CD14-positive monocyte (primary cell): ENCODE data around the gene LETM1. TPM values are rescaled to one million over a fixed set of nuclear protein-coding genes. Genes with fewer than 3 reads are reported as not detected.

Source experiments
- DNase-seq, 3 donors: peaks; one replicate each; pipeline ENCODE4 v3.0.0-alpha.2; 2011 to 2022
- H2AFZ ChIP-seq: 2 replicates; pipeline ENCODE4 v1.6.0; 2012; ENCODE audit warnings: mild to moderate bottlenecking, low read depth, low read length, inconsistent platforms; ENCODE audit not compliant: insufficient read depth, poor library complexity, severe bottlenecking
- H3K27ac ChIP-seq, 2 donors: 1 replicate in 1 of 2; 2 replicates in 1 of 2; pipeline ENCODE4 v1.5.1; 2012 to 2013; ENCODE audit warnings: low read length in 2 of 2, control low read depth in 1 of 2, inconsistent platforms in 1 of 2, low read depth in 1 of 2, mild to moderate bottlenecking in 1 of 2
- H3K27me3 ChIP-seq, 2 donors: one replicate each; pipeline versions ENCODE4 v1.6.0 to v1.6.1; 2011 to 2013; ENCODE audit warnings: low read length in 2 of 2; ENCODE audit not compliant: control insufficient read depth in 2 of 2, insufficient read depth in 2 of 2
- H3K36me3 ChIP-seq, 2 donors: replicated peaks in 1 of 2; 1 replicate in 1 of 2; 2 replicates in 1 of 2; pipeline versions ENCODE4 v1.5.1 to v1.6.1; 2012 to 2013; ENCODE audit warnings: low read length in 2 of 2, control low read depth in 1 of 2, inconsistent platforms in 1 of 2, mild to moderate bottlenecking in 1 of 2; ENCODE audit not compliant: insufficient read depth in 2 of 2, control insufficient read depth in 1 of 2
- H3K4me1 ChIP-seq, 2 donors: 1 replicate in 1 of 2; 2 replicates in 1 of 2; pipeline versions ENCODE4 v1.5.1 to v1.6.1; 2012 to 2013; ENCODE audit warnings: low read length in 2 of 2, control low read depth in 1 of 2, inconsistent platforms in 1 of 2, mild to moderate bottlenecking in 1 of 2, moderate library complexity in 1 of 2; ENCODE audit not compliant: insufficient read depth in 2 of 2, control insufficient read depth in 1 of 2
- H3K4me2 ChIP-seq: replicated peaks from 2 replicates; pipeline ENCODE3; 2012; ENCODE audit warnings: low read length, moderate library complexity, mild to moderate bottlenecking; ENCODE audit not compliant: poor library complexity, severe bottlenecking; ENCODE audit errors: extremely low read depth
- H3K4me3 ChIP-seq, 3 experiments: fragments of 200-600 bp in 1 of 3; sonication (generic) in 1 of 3; replicated peaks in 1 of 3; 1 replicate in 2 of 3; 2 replicates in 1 of 3; pipeline ENCODE4 v1.5.1; 2011 to 2013; ENCODE audit warnings: low read length in 3 of 3, mild to moderate bottlenecking in 3 of 3, control low read depth in 2 of 3, low read depth in 2 of 3, inconsistent platforms in 1 of 3, moderate library complexity in 1 of 3
- H3K79me2 ChIP-seq: 2 replicates; pipeline ENCODE4 v1.6.0; 2012; ENCODE audit warnings: mild to moderate bottlenecking, control low read depth, inconsistent platforms, low read length, moderate library complexity; ENCODE audit not compliant: insufficient read depth
- H3K9ac ChIP-seq: 2 replicates; pipeline ENCODE4 v1.6.0; 2017; ENCODE audit warnings: low read length, mild to moderate bottlenecking; ENCODE audit not compliant: insufficient read depth, poor library complexity, severe bottlenecking
- H3K9me3 ChIP-seq, 2 donors: replicated peaks in 1 of 2; 1 replicate in 1 of 2; 2 replicates in 1 of 2; pipeline versions ENCODE4 v1.5.1 to v1.6.1; 2012 to 2013; ENCODE audit warnings: low read length in 2 of 2, control low read depth in 1 of 2; ENCODE audit not compliant: control insufficient read depth in 1 of 2, insufficient read depth in 1 of 2
- H4K20me1 ChIP-seq: 2 replicates; pipeline ENCODE4 v1.6.0; 2012; ENCODE audit warnings: mild to moderate bottlenecking, low read length, control low read depth, moderate library complexity; ENCODE audit not compliant: insufficient read depth
- H3K27ac Mint-ChIP-seq, 7 donors: one replicate each; pipeline ENCODE4 v1.8.0; 2020; ENCODE audit warnings: mild to moderate bottlenecking in 7 of 7, mixed read lengths in 7 of 7, moderate library complexity in 6 of 7, inconsistent platforms in 2 of 7
- H3K27me3 Mint-ChIP-seq, 3 donors: one replicate each; pipeline ENCODE4 v1.8.0; 2021 to 2022; ENCODE audit warnings: low read depth in 3 of 3, mild to moderate bottlenecking in 3 of 3, mixed read lengths in 3 of 3, moderate library complexity in 3 of 3, inconsistent platforms in 1 of 3
- H3K36me3 Mint-ChIP-seq, 2 donors: one replicate each; pipeline ENCODE4 v1.8.0; 2020; ENCODE audit warnings: mixed read lengths in 2 of 2, inconsistent platforms in 1 of 2, mild to moderate bottlenecking in 1 of 2
- H3K4me1 Mint-ChIP-seq: one replicate; pipeline ENCODE4 v1.8.0; 2020; ENCODE audit warnings: mild to moderate bottlenecking, mixed read lengths
- H3K4me3 Mint-ChIP-seq, 2 donors: one replicate each; pipeline ENCODE4 v1.8.0; 2020; ENCODE audit warnings: mild to moderate bottlenecking in 2 of 2, mixed read lengths in 2 of 2, moderate library complexity in 1 of 2
- H3K9me3 Mint-ChIP-seq, 7 donors: one replicate each; pipeline ENCODE4 v1.8.0; 2020 to 2022; ENCODE audit warnings: mixed read lengths in 7 of 7, mild to moderate bottlenecking in 6 of 7, moderate library complexity in 6 of 7, inconsistent platforms in 2 of 7
- CTCF ChIP-seq: fragments of 200-600 bp; IDR thresholded peaks from one replicate; pipeline ENCODE4 v1.8.0; 2022; ENCODE audit warnings: antibody characterized with exemption, mild to moderate bottlenecking
- WGBS: methylation state at CpG from one replicate; pipeline ENCODE4 v1.1.5; 2013; ENCODE audit warnings: missing lambda C conversion rate; ENCODE audit not compliant: insufficient coverage; 5-methylcytosine and 5-hydroxymethylcytosine counted together
- intact Hi-C, 2 donors: fragments of 100-400 bp; cut with micrococcal nuclease; formaldehyde crosslinking; loops; one replicate each; pipeline versions ENCODE4 v1.15.0 to v1.15.1; 2023
- polyA plus RNA-seq, 3 donors: library from polyadenylated mRNA; depleted of rRNA in 1 of 3; unstranded in 2 of 3; stranded (reverse) in 1 of 3; fragments of 300-500 nt in 2 of 3; fragments of >200 nt in 1 of 3; fragmentation: Illumina TruSeq in 2 of 3; gene quantifications; 1 replicate in 2 of 3; 2 replicates in 1 of 3; pipeline ENCODE4 v1.2.3, GENCODE V29; 2012 to 2021

LETM1 gene
- polyA plus RNA-seq, 3 donors: 6.2 to 18.6 (median 9.0) TPM

DNA sequence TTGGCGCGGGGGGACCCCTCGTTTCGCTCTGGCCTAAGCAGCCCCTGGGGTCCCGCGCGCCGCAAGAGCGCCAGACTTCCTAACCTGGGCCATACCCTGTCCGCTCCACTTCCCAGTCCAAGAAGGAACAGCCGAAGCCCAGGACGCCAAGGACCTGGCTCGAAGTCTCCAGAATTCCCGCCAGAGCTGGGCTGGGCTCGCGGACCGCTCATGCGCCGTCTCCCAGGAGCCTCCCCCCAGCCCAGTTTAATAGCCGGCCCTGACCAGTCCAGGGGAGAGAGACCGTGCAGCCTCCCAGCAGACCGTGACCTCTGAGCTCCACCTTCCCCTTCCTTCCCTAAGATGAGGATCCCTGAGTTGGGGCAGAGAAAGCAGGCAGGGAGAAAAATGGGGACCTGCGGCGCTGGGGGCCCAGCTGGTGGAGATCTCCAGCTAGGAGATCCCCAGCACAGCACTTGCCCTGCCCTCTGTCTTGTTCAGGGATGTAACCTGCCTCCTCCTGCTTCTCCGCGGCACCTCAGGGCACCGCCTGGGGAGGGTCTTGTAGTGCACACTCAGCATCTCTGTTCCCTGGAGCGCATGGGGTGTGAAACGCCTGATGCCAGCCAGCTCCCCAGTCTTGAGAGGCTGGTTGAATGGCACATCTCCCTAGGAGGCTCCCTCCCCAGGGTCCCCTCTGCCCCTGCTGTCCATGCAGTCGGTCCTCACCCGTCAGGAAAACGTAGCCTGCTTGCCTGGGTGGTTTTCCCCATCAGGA lies 1.2 kb upstream of the LETM1 start:
- H3K36me3 Mint-ChIP-seq: peaks cover 6 to 15% of the 10 kb centered on the region in 2 donors
- H3K4me3 Mint-ChIP-seq: peak overlapping the region; percentile 82 to 85
- Histone ChIP-seq H3K4me1 (peaks cover 22 to 33% of the 10 kb centered on the region in 2 donors), H3K9me3 (no peaks in the 10 kb centered on the region), H3K27ac (peak overlapping the region in 1 of 2 donors; percentile 56), H3K4me2 (peak overlapping the region; percentile 99), H4K20me1 (peaks cover 14% of the 10 kb centered on the region), H3K36me3 (peaks cover 0 to 8% of the 10 kb centered on the region in 2 donors), H2AFZ (peak overlapping the region; percentile 92), H3K9ac (peak overlapping the region; percentile 78), H3K4me3 (peak overlapping the region; percentile 72 to 89 (median 76)), H3K79me2 (peaks cover 37% of the 10 kb centered on the region), H3K27me3 (no peaks in the 10 kb centered on the region)
- 25% methylated on average over 23 of the region's 32 CpGs for WGBS
- H3K4me1 Mint-ChIP-seq: peaks cover 26% of the 10 kb centered on the region
- peak in 1 of 3 donors; percentile 10 for DNase-seq
- H3K9me3 Mint-ChIP-seq: no peaks in the 10 kb centered on the region
- TF ChIP-seq CTCF: no peak
- peaks cover 0 to 11% (median 6%) of the 10 kb centered on the region in 3 donors for H3K27me3 Mint-ChIP-seq
- peak overlapping the region in 4 of 7 donors; percentile 3 to 69 (median 33) for H3K27ac Mint-ChIP-seq
- intact Hi-C loops: loop anchor here (2.0 to 10.0 kb wide), 6 partner anchors 14 to 1108 kb away; partner anchors contain the start of genes GRK4 (in 2 of the 2), NOP14 (in 2 of the 2), NSD2 (in 1 of the 2) and SLBP (in 1 of the 2)

DNA sequence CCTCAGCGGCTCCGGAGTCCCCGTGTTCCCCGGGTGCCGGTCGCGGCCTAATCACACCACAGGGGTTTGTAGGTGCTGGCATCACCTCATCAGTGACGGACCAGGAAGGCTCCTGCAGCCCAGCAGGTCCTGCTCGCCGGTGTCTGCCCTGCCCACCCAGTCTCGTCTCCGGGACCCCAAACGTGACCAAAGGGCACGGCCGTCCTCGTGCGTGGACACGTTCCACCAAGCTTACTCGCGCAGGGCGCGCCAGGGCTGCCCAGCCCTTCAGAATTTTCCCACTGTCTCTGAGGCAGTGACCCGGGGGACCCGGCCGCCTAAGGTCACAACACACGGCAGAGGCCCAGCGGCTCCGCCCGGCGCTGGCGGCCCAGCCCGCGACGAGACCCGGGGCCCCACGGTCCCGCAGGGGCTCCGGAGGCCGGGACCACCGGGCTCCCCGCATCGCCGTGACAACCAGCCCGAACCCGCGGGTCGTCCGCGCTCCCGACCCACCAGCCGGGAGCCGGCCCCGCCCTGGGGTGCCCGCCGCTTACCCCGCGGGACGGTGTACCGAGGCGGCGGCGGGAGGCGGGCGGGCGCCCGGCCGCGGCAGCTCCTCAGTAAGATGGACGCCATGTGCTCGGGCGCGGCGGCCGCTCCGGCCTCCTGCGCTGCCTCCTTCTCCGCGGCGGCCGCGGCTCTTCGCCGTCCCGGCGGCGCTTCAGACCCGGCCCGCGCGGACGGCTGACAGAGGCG lies 454 bp downstream of the LETM1 start:
- peak overlapping the region; percentile 27 to 53 for H3K27ac ChIP-seq
- Mint-ChIP-seq H3K4me3 (peak overlapping the region; percentile 73 to 78), H3K27me3 (peaks cover 0 to 6% (median under 1%) of the 10 kb centered on the region in 3 donors), H3K9me3 (no peaks in the 10 kb centered on the region), H3K36me3 (peaks cover 6 to 20% of the 10 kb centered on the region in 2 donors), H3K4me1 (peaks cover 24% of the 10 kb centered on the region), H3K27ac (peak overlapping the region in 2 of 7 donors; percentile 14 to 43)
- H3K4me3 ChIP-seq: peak overlapping the region; percentile 55 to 89 (median 76)
- H2AFZ ChIP-seq: peak overlapping the region; percentile 92
- peaks cover 24% of the 10 kb centered on the region for H4K20me1 ChIP-seq
- H3K36me3 ChIP-seq: peaks cover 0 to 8% of the 10 kb centered on the region in 2 donors
- no peaks in the 10 kb centered on the region for H3K9me3 ChIP-seq
- H3K4me1 ChIP-seq: peaks cover 21 to 29% of the 10 kb centered on the region in 2 donors
- peak in 1 of 3 donors; percentile 10 for DNase-seq
- H3K79me2 ChIP-seq: peaks cover 53% of the 10 kb centered on the region
- H3K27me3 ChIP-seq: no peaks in the 10 kb centered on the region
- under 1% methylated on average over 92 of the region's 92 CpGs for WGBS
- H3K4me2 ChIP-seq: peak overlapping the region; percentile 99
- H3K9ac ChIP-seq: peak overlapping the region; percentile 78
- no peak for TF ChIP-seq CTCF
- intact Hi-C loops: loop anchor here (2.0 to 10.0 kb wide), 6 partner anchors 15 to 1109 kb away; partner anchors contain the start of genes GRK4 (in 2 of the 2), NOP14 (in 2 of the 2), NSD2 (in 1 of the 2) and SLBP (in 1 of the 2)
